H9 (cell line): ENCODE data around the gene FLG. TPM values are rescaled to one million over a fixed set of nuclear protein-coding genes. Genes with fewer than 3 reads are reported as not detected.

ENCODE experiments used
- DNase-seq: peaks from one replicate; pipeline ENCODE4 v3.0.0-alpha.2; 2017
- H2AFZ ChIP-seq: one replicate; pipeline ENCODE4 v1.6.1; 2013; ENCODE audit warnings: mild to moderate bottlenecking, low read length, control low read depth, moderate library complexity
- H2AK5ac ChIP-seq: 2 replicates; pipeline ENCODE4 v1.6.1; 2013; ENCODE audit warnings: low read length, control low read depth, mixed read lengths; ENCODE audit not compliant: insufficient read length
- H2BK120ac ChIP-seq: one replicate; pipeline ENCODE4 v1.6.1; 2013; ENCODE audit warnings: low read depth, mild to moderate bottlenecking, low read length, control low read depth, inconsistent platforms; ENCODE audit not compliant: poor library complexity, severe bottlenecking
- H2BK12ac ChIP-seq: 2 replicates; pipeline ENCODE4 v1.6.1; 2013; ENCODE audit warnings: low read length, control low read depth, mixed read lengths, low read depth; ENCODE audit not compliant: insufficient read length
- H2BK15ac ChIP-seq: 2 replicates; pipeline ENCODE4 v1.6.1; 2013; ENCODE audit warnings: low read depth, low read length, control low read depth
- H2BK20ac ChIP-seq: one replicate; pipeline ENCODE4 v1.6.1; 2013; ENCODE audit warnings: low read depth, mild to moderate bottlenecking, low read length, control low read depth, inconsistent platforms; ENCODE audit not compliant: poor library complexity, severe bottlenecking
- H2BK5ac ChIP-seq: 2 replicates; pipeline ENCODE4 v1.6.1; 2013; ENCODE audit warnings: low read length, control low read depth, mixed read lengths; ENCODE audit not compliant: insufficient read length
- H3K14ac ChIP-seq: 2 replicates; pipeline ENCODE4 v1.6.1; 2013; ENCODE audit warnings: low read length, control low read depth; ENCODE audit not compliant: insufficient read depth
- H3K18ac ChIP-seq: 2 replicates; pipeline ENCODE4 v1.6.1; 2013; ENCODE audit warnings: low read depth, mild to moderate bottlenecking, mixed read lengths, low read length, control low read depth; ENCODE audit not compliant: insufficient read length
- H3K23ac ChIP-seq: 2 replicates; pipeline ENCODE4 v1.6.1; 2013; ENCODE audit warnings: low read length, control low read depth, mixed read lengths, low read depth; ENCODE audit not compliant: insufficient read length
- H3K23me2 ChIP-seq: 2 replicates; pipeline ENCODE4 v1.6.1; 2013; ENCODE audit warnings: low read depth, mild to moderate bottlenecking, mixed read lengths, low read length, control low read depth; ENCODE audit not compliant: insufficient read length, poor library complexity, severe bottlenecking
- H3K27ac ChIP-seq: 2 replicates; pipeline ENCODE4 v1.5.1; 2013; ENCODE audit warnings: low read length, control low read depth, mixed read lengths, low read depth; ENCODE audit not compliant: insufficient read length
- H3K27me3 ChIP-seq: 2 replicates; pipeline ENCODE4 v1.6.1; 2013; ENCODE audit warnings: low read length, control low read depth, inconsistent platforms; ENCODE audit not compliant: insufficient read depth
- H3K4ac ChIP-seq: 2 replicates; pipeline ENCODE4 v1.6.1; 2013; ENCODE audit warnings: low read depth, mild to moderate bottlenecking, control low read depth, inconsistent platforms, low read length, moderate library complexity
- H3K4me1 ChIP-seq: 2 replicates; pipeline ENCODE4 v1.6.1; 2013; ENCODE audit warnings: low read length, control low read depth, inconsistent platforms; ENCODE audit not compliant: insufficient read depth
- H3K4me2 ChIP-seq: 2 replicates; pipeline ENCODE4 v1.6.1; 2013; ENCODE audit warnings: low read length, control low read depth, mixed read lengths; ENCODE audit not compliant: insufficient read length, insufficient read depth
- H3K56ac ChIP-seq: 2 replicates; pipeline ENCODE4 v1.6.1; 2013; ENCODE audit warnings: low read depth, mild to moderate bottlenecking, mixed read lengths, low read length, control low read depth; ENCODE audit not compliant: insufficient read length
- H3K79me1 ChIP-seq: 2 replicates; pipeline ENCODE4 v1.6.1; 2013; ENCODE audit warnings: low read depth, mild to moderate bottlenecking, moderate library complexity, low read length, control low read depth, inconsistent platforms; ENCODE audit not compliant: insufficient read depth, poor library complexity, severe bottlenecking
- H3K79me2 ChIP-seq: 2 replicates; pipeline ENCODE4 v1.6.1; 2013; ENCODE audit warnings: low read length, control low read depth, inconsistent platforms; ENCODE audit not compliant: insufficient read depth
- H3K9ac ChIP-seq: 2 replicates; pipeline ENCODE4 v1.6.1; 2013; ENCODE audit warnings: low read length, control low read depth, mixed read lengths; ENCODE audit not compliant: insufficient read length; ENCODE audit errors: extremely low read depth
- H3K9me3 ChIP-seq: one replicate; pipeline ENCODE4 v1.6.1; 2013; ENCODE audit warnings: low read depth, low read length, inconsistent platforms; ENCODE audit not compliant: control insufficient read depth
- H3T11ph ChIP-seq: one replicate; pipeline ENCODE4 v1.6.1; 2013; ENCODE audit warnings: mild to moderate bottlenecking, low read length, control low read depth, inconsistent platforms
- H4K20me1 ChIP-seq: one replicate; pipeline ENCODE4 v1.6.1; 2013; ENCODE audit not compliant: control insufficient read depth, insufficient read length, insufficient read depth
- H4K5ac ChIP-seq: 2 replicates; pipeline ENCODE4 v1.6.1; 2013; ENCODE audit warnings: low read depth, mild to moderate bottlenecking, mixed read lengths, low read length, control low read depth; ENCODE audit not compliant: insufficient read length
- H4K8ac ChIP-seq: replicated peaks from 2 replicates; pipeline ENCODE4 v1.6.1; 2013; ENCODE audit warnings: low read length, control low read depth, mixed read lengths, low read depth; ENCODE audit not compliant: insufficient read length
- H4K91ac ChIP-seq: 2 replicates; pipeline ENCODE4 v1.6.1; 2013; ENCODE audit warnings: low read depth, mild to moderate bottlenecking, moderate library complexity, mixed read lengths, low read length, control low read depth; ENCODE audit not compliant: insufficient read length
- H3K27ac Mint-ChIP-seq, 3 experiments: 2 replicates in 2 of 3; 3 replicates in 1 of 3; pipeline ENCODE4 v1.8.0; 2020 to 2021; ENCODE audit warnings: mixed read lengths in 3 of 3, mild to moderate bottlenecking in 1 of 3, moderate library complexity in 1 of 3
- H3K27me3 Mint-ChIP-seq: 2 replicates; pipeline ENCODE4 v1.8.0; 2021; ENCODE audit warnings: low read depth, mild to moderate bottlenecking, moderate library complexity, mixed read lengths
- H3K36me3 Mint-ChIP-seq, 3 experiments: 2 replicates in 2 of 3; 3 replicates in 1 of 3; pipeline ENCODE4 v1.8.0; 2020 to 2021; ENCODE audit warnings: low read depth in 3 of 3, mixed read lengths in 3 of 3; ENCODE audit not compliant: insufficient read depth in 1 of 3
- H3K4me1 Mint-ChIP-seq, 2 experiments: 2 replicates each; pipeline ENCODE4 v1.8.0; 2020; ENCODE audit warnings: mixed read lengths in 2 of 2
- H3K4me3 Mint-ChIP-seq, 2 experiments: 2 replicates in 1 of 2; 3 replicates in 1 of 2; pipeline ENCODE4 v1.8.0; 2020 to 2021; ENCODE audit warnings: mild to moderate bottlenecking in 2 of 2, mixed read lengths in 2 of 2, moderate library complexity in 1 of 2
- H3K9me3 Mint-ChIP-seq, 2 experiments: 2 replicates in 1 of 2; 3 replicates in 1 of 2; pipeline ENCODE4 v1.8.0; 2020; ENCODE audit warnings: mild to moderate bottlenecking in 2 of 2, mixed read lengths in 2 of 2, moderate library complexity in 1 of 2
- WGBS: extraction: QIAGEN DNeasy Blood & Tissue Kit; methylation state at CpG from one replicate; pipeline ENCODE4 v1.1.7; 2013; ENCODE audit warnings: missing lambda C conversion rate, low lambda C conversion rate, mixed read lengths; ENCODE audit not compliant: insufficient read length; ENCODE audit errors: extremely low coverage; 5-methylcytosine and 5-hydroxymethylcytosine counted together
- total RNA-seq: library from RNA; stranded (reverse); gene quantifications from 2 replicates; pipeline ENCODE4 v1.2.1, GENCODE V29; 2021
- TF ChIP-seq, protein P1 (sequence below): fragments of 200-600 bp; sonication (generic); conservative IDR thresholded peaks from 3 replicates; pipeline ENCODE4 v1.8.0; 2021; ENCODE audit warnings: antibody characterized with exemption, mild to moderate bottlenecking

The FLG gene
- total RNA-seq, 1 experiment from 2014 or later, result not detected

DNA sequence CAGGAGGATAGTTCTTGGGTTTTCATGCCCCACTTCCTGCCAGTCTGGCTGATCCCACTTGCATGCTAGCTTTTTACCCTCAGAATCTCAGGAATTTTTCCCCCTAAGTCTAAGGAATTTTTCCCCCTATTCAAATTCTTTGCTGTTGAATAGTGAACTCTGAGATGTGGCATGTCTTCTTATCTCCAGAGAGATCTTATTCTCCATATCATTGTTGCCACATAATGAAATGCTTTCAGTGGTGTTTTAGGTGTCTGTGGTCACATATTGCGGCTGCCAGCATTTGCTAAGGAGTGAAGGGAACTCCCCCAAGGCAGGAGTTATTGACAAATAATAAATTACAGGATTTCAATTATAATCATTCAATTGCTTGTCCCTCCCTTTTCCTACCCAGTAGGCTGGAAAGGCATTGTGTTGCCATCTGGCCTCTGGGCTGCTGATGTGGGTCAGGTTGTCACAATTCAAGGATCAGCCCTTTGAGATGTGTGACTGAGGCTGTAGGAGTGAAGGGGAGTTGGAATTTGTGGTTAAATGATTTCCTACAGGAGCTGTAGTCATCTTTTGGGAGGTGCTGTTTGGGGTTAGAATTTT is 3.9 kb upstream of the FLG start:
- peaks cover 86% of the 10 kb centered on the region for H3K9me3 ChIP-seq
- H3K9me3 Mint-ChIP-seq, result peaks cover 16 to 47% of the 10 kb centered on the region in 2 experiments
- no peak for DNase-seq
- H2BK5ac ChIP-seq, result no peak overlapping the region
- TF ChIP-seq, protein P1, sequence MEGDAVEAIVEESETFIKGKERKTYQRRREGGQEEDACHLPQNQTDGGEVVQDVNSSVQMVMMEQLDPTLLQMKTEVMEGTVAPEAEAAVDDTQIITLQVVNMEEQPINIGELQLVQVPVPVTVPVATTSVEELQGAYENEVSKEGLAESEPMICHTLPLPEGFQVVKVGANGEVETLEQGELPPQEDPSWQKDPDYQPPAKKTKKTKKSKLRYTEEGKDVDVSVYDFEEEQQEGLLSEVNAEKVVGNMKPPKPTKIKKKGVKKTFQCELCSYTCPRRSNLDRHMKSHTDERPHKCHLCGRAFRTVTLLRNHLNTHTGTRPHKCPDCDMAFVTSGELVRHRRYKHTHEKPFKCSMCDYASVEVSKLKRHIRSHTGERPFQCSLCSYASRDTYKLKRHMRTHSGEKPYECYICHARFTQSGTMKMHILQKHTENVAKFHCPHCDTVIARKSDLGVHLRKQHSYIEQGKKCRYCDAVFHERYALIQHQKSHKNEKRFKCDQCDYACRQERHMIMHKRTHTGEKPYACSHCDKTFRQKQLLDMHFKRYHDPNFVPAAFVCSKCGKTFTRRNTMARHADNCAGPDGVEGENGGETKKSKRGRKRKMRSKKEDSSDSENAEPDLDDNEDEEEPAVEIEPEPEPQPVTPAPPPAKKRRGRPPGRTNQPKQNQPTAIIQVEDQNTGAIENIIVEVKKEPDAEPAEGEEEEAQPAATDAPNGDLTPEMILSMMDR, result no peak
- H2AK5ac ChIP-seq, result no peak overlapping the region
- no peaks in the 10 kb centered on the region for H3K79me1 ChIP-seq
- no peak overlapping the region for H2BK120ac ChIP-seq
- no peaks in the 10 kb centered on the region for H3K23me2 ChIP-seq
- H3T11ph ChIP-seq, result no peak overlapping the region
- H3K4me1 ChIP-seq, result no peaks in the 10 kb centered on the region
- H3K27ac Mint-ChIP-seq, result no peak overlapping the region
- no peaks in the 10 kb centered on the region for H3K27me3 Mint-ChIP-seq
- H3K4ac ChIP-seq, result no peak overlapping the region
- no peak overlapping the region for H3K9ac ChIP-seq
- H3K4me3 Mint-ChIP-seq, result no peak overlapping the region
- H3K36me3 Mint-ChIP-seq, result peaks cover 0 to 6% (median 2%) of the 10 kb centered on the region in 3 experiments; a peak in 5 of 7 replicates
- no peak overlapping the region for H3K23ac ChIP-seq
- H2BK12ac ChIP-seq, result no peak overlapping the region
- no peak overlapping the region for H4K5ac ChIP-seq
- no peaks in the 10 kb centered on the region for H3K4me1 Mint-ChIP-seq
- no peaks in the 10 kb centered on the region for H3K27me3 ChIP-seq
- H3K27ac ChIP-seq, result no peak overlapping the region
- no peaks in the 10 kb centered on the region for H4K20me1 ChIP-seq
- WGBS, result no CpG with 5 or more reads among the region's 1 CpG
- no peak overlapping the region for H3K14ac ChIP-seq
- H3K79me2 ChIP-seq, result no peaks in the 10 kb centered on the region; the same call in 1 of the 2 replicates
- H3K18ac ChIP-seq, result no peak overlapping the region
- no peak overlapping the region for H4K91ac ChIP-seq
- H3K56ac ChIP-seq, result no peak overlapping the region
- no peak overlapping the region for H2BK20ac ChIP-seq
- no peak overlapping the region for H4K8ac ChIP-seq
- H2BK15ac ChIP-seq, result no peak overlapping the region
- H3K4me2 ChIP-seq, result no peak overlapping the region
- H2AFZ ChIP-seq, result no peak overlapping the region
